ENCODE measurements around the gene ODC1.

DNA sequence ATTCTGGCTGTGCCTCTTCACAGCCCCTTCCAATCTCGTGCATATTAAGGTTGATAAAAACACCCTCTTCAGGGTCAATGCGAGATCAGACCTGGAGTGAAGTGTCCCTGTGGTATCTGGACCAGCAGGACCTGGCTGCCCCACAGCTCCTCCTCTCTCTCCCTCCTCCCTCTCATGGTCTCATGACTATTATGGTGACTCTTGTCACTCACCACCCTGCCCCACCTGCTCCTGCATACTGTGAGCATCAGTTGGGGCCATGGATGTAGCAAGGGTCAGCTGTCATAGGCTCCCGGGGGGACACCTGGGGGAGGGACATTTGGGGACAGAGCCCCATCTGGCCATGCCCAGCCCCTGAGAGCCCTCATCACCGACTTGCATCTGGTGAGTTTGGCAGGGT is 50.2 kb downstream of the ODC1 start:
- TF ChIP-seq, protein P1, sequence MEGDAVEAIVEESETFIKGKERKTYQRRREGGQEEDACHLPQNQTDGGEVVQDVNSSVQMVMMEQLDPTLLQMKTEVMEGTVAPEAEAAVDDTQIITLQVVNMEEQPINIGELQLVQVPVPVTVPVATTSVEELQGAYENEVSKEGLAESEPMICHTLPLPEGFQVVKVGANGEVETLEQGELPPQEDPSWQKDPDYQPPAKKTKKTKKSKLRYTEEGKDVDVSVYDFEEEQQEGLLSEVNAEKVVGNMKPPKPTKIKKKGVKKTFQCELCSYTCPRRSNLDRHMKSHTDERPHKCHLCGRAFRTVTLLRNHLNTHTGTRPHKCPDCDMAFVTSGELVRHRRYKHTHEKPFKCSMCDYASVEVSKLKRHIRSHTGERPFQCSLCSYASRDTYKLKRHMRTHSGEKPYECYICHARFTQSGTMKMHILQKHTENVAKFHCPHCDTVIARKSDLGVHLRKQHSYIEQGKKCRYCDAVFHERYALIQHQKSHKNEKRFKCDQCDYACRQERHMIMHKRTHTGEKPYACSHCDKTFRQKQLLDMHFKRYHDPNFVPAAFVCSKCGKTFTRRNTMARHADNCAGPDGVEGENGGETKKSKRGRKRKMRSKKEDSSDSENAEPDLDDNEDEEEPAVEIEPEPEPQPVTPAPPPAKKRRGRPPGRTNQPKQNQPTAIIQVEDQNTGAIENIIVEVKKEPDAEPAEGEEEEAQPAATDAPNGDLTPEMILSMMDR (IDR thresholded peaks at IDR 0.05), result no peak
- no peak for TF ChIP-seq ZFX (IDR thresholded peaks at IDR 0.05; ENCODE audit: borderline replicate concordance)
